Activated CD4-positive, alpha-beta T cell treated with anti-CD3 and anti-CD28 coated beads, Interleukin-2, amount 50 U/mL, for 24 hours (primary cell): Measurements from ENCODE around the gene UNC13A.

Experiments
- DNase-seq, 2 donors: peaks; one replicate each; pipeline ENCODE4 v3.0.0-alpha.2; 2020; ENCODE audit warnings: low read depth in 1 of 2, low spot score in 1 of 2

The UNC13A gene

DNA sequence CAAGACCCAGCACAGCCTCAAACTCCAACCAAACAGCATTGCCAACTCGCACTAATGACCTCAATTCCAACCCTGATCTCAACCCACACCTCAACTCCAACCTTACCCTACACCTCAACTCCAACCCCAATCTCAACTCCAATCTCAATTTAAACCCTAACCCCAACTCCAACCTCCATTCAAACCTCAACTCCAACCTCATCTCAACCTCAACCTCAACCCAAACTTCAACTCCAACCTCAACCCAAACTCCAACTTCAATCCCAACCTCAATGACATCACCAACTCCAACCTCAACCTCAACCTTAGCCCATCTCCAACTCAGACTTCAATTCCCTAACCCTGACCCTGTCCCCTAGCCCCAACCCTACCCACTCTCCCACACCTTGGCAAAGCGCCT lies 58.4 kb downstream of the UNC13A start:
- no peak for DNase-seq

DNA sequence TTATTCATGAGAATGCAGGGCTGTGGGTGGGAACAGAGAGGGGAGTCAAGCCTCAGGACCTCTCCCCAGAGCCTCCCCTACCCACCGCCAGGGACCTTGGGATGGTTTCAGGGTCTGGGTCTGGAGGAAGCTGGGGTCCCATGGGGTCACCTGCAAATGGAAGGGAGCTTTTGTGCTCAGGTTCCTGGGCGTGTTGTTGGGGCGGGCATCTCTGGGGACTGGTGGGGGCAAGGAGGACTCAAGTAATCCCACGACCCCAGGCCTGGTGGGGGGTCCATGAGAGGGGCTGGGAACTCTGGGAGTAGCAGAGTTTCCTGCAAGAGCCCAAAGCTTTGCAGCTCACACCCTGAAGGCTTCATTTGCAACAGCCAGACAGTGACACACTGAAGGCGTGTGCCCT lies 60.2 kb downstream of the UNC13A start:
- DNase-seq, result no peak

GRCh38 chr19:17627161-17627560 lies 61.0 kb downstream of the UNC13A start:
- no peak for DNase-seq

DNA sequence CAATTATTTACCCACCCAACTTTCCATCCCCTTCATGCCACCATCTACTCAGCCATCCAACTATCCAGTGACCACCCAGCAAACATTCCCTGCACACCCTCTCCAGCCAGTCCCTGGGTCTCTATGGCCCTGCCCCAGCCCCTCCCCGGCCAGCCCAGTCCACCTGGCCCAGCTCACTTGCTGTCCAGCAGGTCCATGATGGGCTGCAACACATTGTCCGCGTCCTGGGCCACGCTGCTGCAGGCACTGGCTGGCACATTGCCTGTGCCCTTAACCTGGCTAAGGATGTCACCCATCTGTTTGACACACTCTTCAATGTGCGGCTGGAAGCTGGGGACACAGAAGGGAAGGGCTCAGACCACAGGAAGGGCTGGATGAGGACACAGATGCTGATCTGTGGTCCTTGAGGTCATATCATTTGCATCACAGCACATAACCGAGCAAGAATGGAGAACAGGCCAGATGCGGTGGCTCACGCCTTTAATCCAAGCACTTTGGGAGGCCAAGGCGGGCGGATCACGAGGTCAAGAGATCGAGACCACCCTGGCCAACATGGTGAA lies 61.6 kb downstream of the UNC13A start:
- DNase-seq, result no peak

- DNase-seq, result no peak
These were observed 62.2 kb downstream of the UNC13A start for GRCh38 chr19:17625980-17626379.

DNA sequence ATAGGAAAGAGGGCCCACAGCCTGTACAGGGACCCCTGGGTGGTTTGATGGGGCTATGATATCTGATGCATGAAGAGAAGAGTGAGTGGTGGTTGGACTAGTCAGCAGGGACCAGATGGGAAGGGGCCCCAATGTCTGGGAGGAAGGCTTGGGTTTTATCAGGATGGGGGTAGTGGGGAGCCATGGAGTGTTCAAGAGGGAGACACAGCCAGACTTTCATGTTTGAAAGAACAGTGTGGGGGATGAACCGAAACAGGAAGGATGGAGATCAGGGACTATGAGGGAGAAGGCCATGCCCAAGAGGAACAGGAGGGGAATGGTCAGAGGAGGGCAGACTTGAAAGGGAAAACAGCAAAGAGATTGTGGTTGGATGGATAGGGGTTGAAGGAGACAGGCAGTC lies 63.1 kb downstream of the UNC13A start:
- DNase-seq, result no peak

DNA sequence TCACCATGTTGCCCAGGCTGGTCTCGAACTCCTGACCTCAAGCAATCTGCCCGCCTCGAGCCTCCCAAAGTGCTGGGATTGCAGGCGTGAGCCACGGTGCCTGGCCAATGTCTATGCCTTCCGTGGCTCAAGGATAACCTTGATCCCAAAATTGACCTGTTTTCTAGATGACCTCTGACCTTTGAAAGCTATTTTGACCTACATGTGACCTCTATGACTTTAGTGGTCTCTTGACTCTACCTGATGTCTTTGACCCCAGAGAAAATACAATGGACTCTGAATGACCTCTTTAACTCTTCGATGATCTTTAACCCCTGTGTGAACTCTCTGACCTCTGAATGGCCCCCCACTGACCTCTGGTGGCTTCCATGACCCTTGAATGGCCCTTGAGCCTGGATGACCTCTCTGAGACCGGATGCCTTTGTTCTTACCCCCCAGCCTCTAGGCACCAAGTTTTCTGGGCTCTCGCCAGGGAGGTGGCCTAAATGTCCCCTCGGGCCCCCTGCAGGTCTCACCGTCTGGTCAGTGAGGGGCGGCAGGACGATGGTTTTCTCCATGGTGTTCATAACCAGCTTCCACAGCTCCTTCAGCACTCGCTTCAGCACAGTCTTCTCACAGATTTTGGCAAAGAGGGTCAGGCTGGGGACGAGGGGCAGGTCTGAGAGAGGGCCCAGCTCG lies 63.7 kb downstream of the UNC13A start:
- DNase-seq, result no peak

DNA sequence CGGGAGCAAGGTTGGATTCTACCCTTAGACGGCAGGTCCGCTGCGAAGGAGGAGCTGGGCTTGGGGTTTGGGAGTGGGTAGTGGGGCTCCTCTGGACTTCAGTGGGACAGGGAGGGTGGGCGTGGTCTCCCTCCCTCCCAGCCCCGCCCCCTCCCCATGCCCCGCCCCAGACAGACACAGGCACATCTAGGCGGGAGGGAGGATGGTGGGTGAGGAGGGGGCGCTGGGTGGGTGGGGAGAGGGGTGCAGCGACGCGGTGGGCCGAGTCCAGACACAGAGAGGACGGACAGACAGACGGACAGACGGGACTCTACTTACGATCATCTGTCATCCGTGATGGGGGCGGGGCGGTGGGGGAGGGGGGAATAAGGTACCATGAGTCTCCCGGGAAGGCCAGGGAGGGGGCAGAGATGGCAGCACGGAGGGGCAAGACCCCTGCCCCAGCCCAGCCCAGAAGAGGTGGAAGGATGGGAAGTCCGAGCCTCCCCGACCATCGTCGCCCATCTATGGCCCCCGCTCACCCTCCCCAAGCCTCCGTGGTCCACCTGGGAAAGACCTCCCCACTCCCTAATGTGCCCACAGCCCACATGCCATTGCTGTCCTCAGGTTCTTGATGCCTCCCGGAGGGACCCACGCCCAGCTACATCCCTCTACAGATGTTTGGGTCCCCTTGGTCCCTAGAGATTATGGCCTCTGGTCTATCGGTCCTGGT lies 64.8 kb downstream of the UNC13A start:
- no peak for DNase-seq

DNA sequence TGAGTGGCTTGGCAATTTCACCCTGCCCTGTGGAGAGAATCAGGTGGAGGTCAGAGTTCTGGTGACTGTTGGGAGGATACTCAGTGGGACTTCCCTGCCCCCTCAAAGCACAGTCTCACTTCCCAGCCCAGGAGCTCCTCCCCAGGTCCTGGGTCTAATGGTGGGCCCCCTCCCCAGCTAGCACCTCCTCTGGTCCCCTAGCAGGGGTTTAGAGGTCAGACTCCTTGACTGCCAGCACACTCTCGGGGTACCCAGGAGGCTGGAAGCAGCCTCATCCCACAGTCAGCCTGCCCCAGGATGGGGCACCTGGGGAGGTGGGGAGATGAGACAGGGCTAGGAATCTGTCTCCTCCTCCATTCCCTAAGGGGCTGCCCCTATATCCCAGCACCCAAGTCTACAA lies 67.5 kb downstream of the UNC13A start:
- no peak for DNase-seq

GRCh38 chr19:17618936-17619335 lies 69.2 kb downstream of the UNC13A start:
- no peak for DNase-seq

DNA sequence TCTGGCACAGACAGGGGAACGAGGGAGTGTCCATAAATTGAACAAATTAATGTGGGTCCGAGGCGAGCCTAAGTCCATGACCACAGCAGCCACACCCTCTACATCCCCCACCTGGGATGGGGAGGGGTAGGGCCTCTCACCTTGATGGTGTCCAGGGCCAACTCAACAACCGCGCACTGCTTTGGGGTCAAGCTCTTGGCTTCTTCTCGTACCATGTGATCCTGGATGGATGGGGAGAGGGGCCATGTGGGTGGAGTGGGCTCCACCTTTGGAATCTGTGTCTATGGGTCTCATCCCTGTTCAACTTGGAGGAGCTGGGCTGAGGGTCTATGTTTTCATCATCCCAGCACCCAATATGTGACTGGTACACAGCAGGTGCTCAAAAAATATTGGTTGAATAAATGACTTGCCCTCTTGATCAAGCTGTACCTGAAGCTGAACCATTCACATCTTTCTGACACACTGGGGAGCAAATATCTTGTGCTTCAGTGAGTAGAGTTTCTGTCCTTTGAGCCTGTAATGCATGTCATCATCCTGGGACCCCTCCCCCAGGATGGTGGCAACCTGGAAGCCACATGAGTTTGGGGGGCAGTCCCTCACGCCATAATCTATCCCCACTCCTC lies 69.8 kb downstream of the UNC13A start:
- no peak for DNase-seq

- DNase-seq, result no peak
These were observed 70.4 kb downstream of the UNC13A start for GRCh38 chr19:17617807-17618192.

GRCh38 chr19:17616961-17617806 lies 71.0 kb downstream of the UNC13A start:
- no peak for DNase-seq

DNA sequence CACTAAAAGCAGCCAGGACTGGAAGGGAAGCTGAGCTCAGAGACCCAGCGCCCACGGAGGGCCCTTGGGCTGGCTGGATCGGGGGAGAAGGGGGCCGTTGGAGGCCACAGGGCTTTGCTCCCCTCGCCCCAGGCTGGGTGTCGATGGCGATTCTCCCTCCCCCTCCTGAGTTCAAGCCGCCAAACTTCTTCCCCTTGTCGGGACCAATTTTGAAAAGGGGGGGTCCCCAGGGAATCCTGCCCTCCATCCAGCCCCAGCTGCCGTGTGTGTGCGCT lies 71.5 kb downstream of the UNC13A start:
- no peak for DNase-seq

DNA sequence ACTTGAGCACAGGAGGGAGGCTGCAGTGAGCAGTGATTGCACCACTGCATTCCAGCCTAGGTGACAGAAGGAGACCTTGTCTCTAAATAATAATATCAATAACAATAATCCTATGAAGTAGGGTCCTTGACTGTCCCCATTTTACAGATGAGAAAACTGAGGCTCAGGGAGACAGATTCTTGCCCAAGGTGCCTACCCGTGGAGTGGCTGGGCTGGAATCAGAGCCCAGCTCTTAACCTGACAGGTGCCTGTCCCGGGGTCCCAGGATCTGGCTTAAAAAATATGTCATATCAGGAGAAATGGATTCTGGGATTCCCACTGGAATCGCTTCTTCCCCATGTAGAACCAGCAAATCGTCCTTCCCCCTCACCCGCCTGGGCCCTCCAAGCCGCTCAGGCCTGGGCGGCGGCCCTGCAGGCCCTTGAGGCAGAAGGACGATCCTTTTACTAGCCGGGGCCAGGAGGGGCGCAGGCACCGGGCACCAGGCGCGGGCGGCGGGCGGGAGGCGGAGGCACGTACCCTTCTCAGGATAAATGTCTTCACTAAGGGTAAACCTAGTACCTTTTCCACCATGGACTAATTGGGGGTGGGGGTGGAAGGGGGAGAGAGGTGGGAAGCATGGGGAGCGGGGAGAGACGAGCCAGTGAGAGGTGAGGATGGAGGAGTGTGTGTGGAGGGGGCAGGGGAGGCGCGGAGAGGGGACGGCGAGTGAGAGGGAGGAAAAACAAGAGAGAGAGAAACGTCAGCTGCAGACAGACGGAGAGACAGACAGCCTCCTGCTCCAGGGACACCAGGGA lies 72.1 kb downstream of the UNC13A start:
- DNase-seq, result no peak

GRCh38 chr19:17614476-17614875 lies 73.7 kb downstream of the UNC13A start:
- DNase-seq, result no peak

- DNase-seq, result no peak
These were observed 76.5 kb downstream of the UNC13A start for GRCh38 chr19:17611462-17612244.

- DNase-seq, result no peak
These were observed 77.8 kb downstream of the UNC13A start for GRCh38 chr19:17610384-17610783.

GRCh38 chr19:17607936-17608335 lies 80.2 kb downstream of the UNC13A start:
- no peak for DNase-seq

- DNase-seq, result no peak
These were observed 81.5 kb downstream of the UNC13A start for GRCh38 chr19:17606590-17607185.
